BE2C (cell line): ENCODE results near the gene CHMP6.

Experiments used
- DNase-seq: peaks from one replicate; pipeline ENCODE4 v3.0.0-alpha.2; 2020
- H3K27me3 ChIP-seq: fragments of 250-450 bp; sonication (Bioruptor Pico); 2 replicates; pipeline ENCODE4 v1.5.1; 2020; ENCODE audit warnings: mild to moderate bottlenecking
- H3K36me3 ChIP-seq: fragments of 250-450 bp; sonication (Bioruptor Pico); 2 replicates; pipeline ENCODE4 v1.5.1; 2020; ENCODE audit warnings: mild to moderate bottlenecking
- H3K4me1 ChIP-seq: fragments of 250-450 bp; sonication (Bioruptor Pico); 2 replicates; pipeline ENCODE4 v1.5.1; 2020
- H3K4me3 ChIP-seq: 2 replicates; pipeline ENCODE4 v1.5.1; 2011; ENCODE audit warnings: low read depth, low read length
- H3K9me3 ChIP-seq: fragments of 250-450 bp; sonication (Bioruptor Pico); 2 replicates; pipeline ENCODE4 v1.5.1; 2020
- CTCF ChIP-seq: IDR thresholded peaks from 2 replicates; pipeline ENCODE4 v1.5.1; 2012; ENCODE audit warnings: mild to moderate bottlenecking, low read depth, low read length

CHMP6 gene

GRCh38 chr17:81039096-81039495 lies 47.5 kb downstream of the CHMP6 start:
- no peak for TF ChIP-seq CTCF
- no peak for DNase-seq
- H3K27me3 ChIP-seq = no peaks in the 10 kb centered on the region
- H3K36me3 ChIP-seq = peaks cover 9% of the 10 kb centered on the region; the same call in 1 of the 2 replicates
- H3K4me1 ChIP-seq = peaks cover 50% of the 10 kb centered on the region
- H3K4me3 ChIP-seq = no peak overlapping the region
- no peaks in the 10 kb centered on the region for H3K9me3 ChIP-seq

DNA sequence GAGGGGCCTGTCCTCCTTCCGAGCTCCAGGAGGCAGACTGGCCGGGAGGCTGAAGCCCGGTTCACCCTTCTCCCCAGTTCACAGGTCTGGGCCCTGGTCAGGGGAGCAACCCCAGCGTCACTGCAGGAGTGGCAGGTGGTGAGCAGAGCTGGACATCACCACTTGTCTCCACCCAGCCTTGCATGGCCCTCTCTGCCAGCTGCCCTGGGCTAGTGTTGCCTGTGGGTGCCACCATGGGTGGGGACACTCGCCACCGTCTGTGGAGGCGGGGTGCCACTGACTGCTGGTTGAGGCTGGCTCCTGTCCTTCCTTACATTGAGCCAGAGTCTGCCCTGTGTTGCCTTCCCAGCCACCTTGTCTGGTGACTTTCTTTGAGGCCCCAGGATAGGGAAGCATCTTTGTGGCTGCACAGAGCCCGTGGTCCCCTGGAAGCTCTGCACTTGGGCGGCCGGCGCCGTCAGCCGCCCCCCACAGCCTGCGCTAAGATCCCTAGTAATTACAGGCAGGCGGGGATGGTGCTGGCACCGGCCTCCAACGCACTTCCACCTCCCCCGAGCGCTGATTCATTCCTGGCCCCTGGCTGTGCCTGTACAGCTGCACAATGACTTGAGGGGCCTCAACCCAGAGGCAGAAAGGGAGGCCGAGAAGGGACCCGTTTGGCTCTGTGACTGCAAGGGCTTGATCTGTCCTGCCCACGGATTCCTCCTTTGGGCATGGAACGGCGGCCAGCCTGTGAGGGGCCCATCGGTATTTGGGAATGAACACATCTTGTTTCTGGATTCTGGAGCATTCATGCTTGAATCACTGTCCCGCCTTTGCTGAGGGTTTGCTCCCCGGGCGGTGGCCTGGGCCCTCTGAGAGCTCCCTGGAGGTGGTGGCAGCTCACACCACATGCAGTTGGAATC lies 48.5 kb downstream of the CHMP6 start:
- Histone ChIP-seq H3K36me3 (peaks cover 9% of the 10 kb centered on the region; the same call in 1 of the 2 replicates), H3K9me3 (no peaks in the 10 kb centered on the region), H3K27me3 (no peaks in the 10 kb centered on the region), H3K4me1 (peaks cover 60% of the 10 kb centered on the region), H3K4me3 (no peak overlapping the region)
- no peak for TF ChIP-seq CTCF
- peak; percentile 57 for DNase-seq

- peak; percentile 50 for TF ChIP-seq CTCF
- no peak for DNase-seq
- H3K4me3 ChIP-seq = no peak overlapping the region
- H3K4me1 ChIP-seq = peaks cover 68% of the 10 kb centered on the region
- no peaks in the 10 kb centered on the region for H3K9me3 ChIP-seq
- no peaks in the 10 kb centered on the region for H3K27me3 ChIP-seq
- peaks cover 9% of the 10 kb centered on the region; the same call in 1 of the 2 replicates for H3K36me3 ChIP-seq
Measured at GRCh38 chr17:81040791-81041337, 49.2 kb downstream of the CHMP6 start.

DNA sequence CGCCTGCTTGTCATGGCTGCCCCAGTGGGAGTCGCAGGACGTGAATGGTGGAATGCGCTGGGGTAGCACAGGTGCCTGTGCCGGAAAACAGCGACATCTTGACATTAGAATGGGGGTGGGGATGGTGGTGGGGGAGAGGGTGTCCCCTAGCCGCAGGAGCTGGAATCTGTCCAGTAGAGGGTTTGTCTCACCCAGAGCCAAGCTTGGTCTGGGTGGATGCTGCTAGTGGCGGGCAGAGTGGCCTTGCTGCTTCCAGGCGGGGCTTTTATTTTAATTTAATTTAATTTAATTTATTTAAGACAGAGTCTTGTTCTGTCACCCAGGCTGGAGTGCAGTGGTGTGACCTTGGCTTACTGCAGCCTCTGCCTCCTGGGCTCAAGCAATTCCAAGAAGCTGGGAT lies 51.0 kb downstream of the CHMP6 start:
- Histone ChIP-seq H3K4me1 (peaks cover 60% of the 10 kb centered on the region), H3K27me3 (no peaks in the 10 kb centered on the region), H3K4me3 (no peak overlapping the region), H3K9me3 (no peaks in the 10 kb centered on the region), H3K36me3 (peaks cover 7% of the 10 kb centered on the region; the same call in 1 of the 2 replicates)
- TF ChIP-seq CTCF = peak; percentile 33; the same call in 1 of the 2 replicates
- DNase-seq = peak; percentile 78

DNA sequence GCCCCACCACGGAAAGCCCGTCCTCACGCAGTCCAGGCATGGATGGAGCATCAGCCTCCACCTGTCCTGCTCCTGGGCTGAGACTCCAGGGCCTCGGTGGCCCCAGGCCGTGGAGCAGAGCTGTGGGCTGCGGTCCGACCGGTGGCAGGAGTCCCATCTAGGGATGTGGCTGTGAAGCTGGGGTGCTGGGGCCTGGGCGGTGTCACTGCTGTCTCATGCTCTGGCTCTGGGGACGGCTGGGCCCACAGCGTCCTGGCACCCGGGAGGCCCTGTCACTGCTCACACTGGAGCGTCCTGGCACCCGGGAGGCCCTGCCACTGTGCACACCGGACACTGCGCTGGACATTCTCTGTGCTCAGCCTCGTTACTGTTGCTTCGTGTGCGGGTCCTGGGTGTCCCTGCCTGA lies 51.7 kb downstream of the CHMP6 start:
- Histone ChIP-seq H3K36me3 (peaks cover 5% of the 10 kb centered on the region; the same call in 1 of the 2 replicates), H3K9me3 (no peaks in the 10 kb centered on the region), H3K4me3 (no peak overlapping the region), H3K27me3 (no peaks in the 10 kb centered on the region), H3K4me1 (peaks cover 52% of the 10 kb centered on the region)
- TF ChIP-seq CTCF = no peak
- DNase-seq = no peak
